ENCODE measurements around the gene COL1A2. TPM values are rescaled to one million over a fixed set of nuclear protein-coding genes. Genes with fewer than 3 reads are reported as not detected.

Gene COL1A2
- total and polyA plus RNA-seq, 2 experiments from 2014 or later = 1,836 to 2,200 TPM

GRCh38 chr7:94441138-94441537 is 46.4 kb downstream of the COL1A2 start:
- no peaks in the 10 kb centered on the region for H3K79me2 ChIP-seq
- TF ChIP-seq CTCF (IDR thresholded peaks at IDR 0.05; ENCODE audit: poor library complexity) = no peak
- TF ChIP-seq EZH2 (IDR thresholded peaks at IDR 0.05; ENCODE audit: borderline replicate concordance) = no peak
- TF ChIP-seq EZH2phosphoT487 (IDR thresholded peaks at IDR 0.05; ENCODE audit: low read depth, severe bottlenecking, unreplicated experiment) = no peak
- peaks cover 20% of the 10 kb centered on the region for H3K4me1 ChIP-seq (ENCODE audit: insufficient read depth)
- 87% methylated on average over 3 of the region's 3 CpGs for WGBS (ENCODE audit: low lambda C conversion rate, missing lambda C conversion rate)
- no peak overlapping the region for H3K4me3 ChIP-seq
- no peaks in the 10 kb centered on the region for H3K36me3 ChIP-seq (replicated peaks; ENCODE audit: insufficient read depth, low read depth)
- no peaks in the 10 kb centered on the region for H3K27me3 ChIP-seq
- peak overlapping the region; percentile 74 for H3K27ac ChIP-seq
- H4K20me1 ChIP-seq (ENCODE audit: insufficient read depth, poor library complexity, severe bottlenecking) = no peaks in the 10 kb centered on the region
- H3K4me2 ChIP-seq = no peak overlapping the region
- no peaks in the 10 kb centered on the region for H3K9me3 ChIP-seq (ENCODE audit: low read depth)
- H3K9me2 ChIP-seq (replicated peaks; ENCODE audit: insufficient read depth) = no peaks in the 10 kb centered on the region
- DNase-seq (ENCODE audit: low spot score) = no peak
- H2AFZ ChIP-seq = no peak overlapping the region

GRCh38 chr7:94442639-94443038 is 47.9 kb downstream of the COL1A2 start:
- no peak overlapping the region for H3K4me2 ChIP-seq
- peaks cover 20% of the 10 kb centered on the region for H3K4me1 ChIP-seq (ENCODE audit: insufficient read depth)
- no peaks in the 10 kb centered on the region for H4K20me1 ChIP-seq (ENCODE audit: insufficient read depth, poor library complexity, severe bottlenecking)
- 87% methylated on average over 3 of the region's 3 CpGs for WGBS (ENCODE audit: low lambda C conversion rate, missing lambda C conversion rate)
- no peaks in the 10 kb centered on the region for H3K9me2 ChIP-seq (replicated peaks; ENCODE audit: insufficient read depth)
- H3K4me3 ChIP-seq = no peak overlapping the region
- H3K36me3 ChIP-seq (replicated peaks; ENCODE audit: insufficient read depth, low read depth) = no peaks in the 10 kb centered on the region
- no peak for TF ChIP-seq EZH2phosphoT487 (IDR thresholded peaks at IDR 0.05; ENCODE audit: low read depth, severe bottlenecking, unreplicated experiment)
- TF ChIP-seq CTCF (IDR thresholded peaks at IDR 0.05; ENCODE audit: poor library complexity) = no peak
- no peak for TF ChIP-seq EZH2 (IDR thresholded peaks at IDR 0.05; ENCODE audit: borderline replicate concordance)
- no peak overlapping the region for H3K27ac ChIP-seq
- no peaks in the 10 kb centered on the region for H3K27me3 ChIP-seq
- H3K79me2 ChIP-seq = no peaks in the 10 kb centered on the region
- DNase-seq (ENCODE audit: low spot score) = no peak
- no peak overlapping the region for H2AFZ ChIP-seq
- no peaks in the 10 kb centered on the region for H3K9me3 ChIP-seq (ENCODE audit: low read depth)

- Histone ChIP-seq H4K20me1 (ENCODE audit: insufficient read depth, poor library complexity, severe bottlenecking) (no peaks in the 10 kb centered on the region), H3K4me1 (ENCODE audit: insufficient read depth) (peaks cover 18% of the 10 kb centered on the region), H3K9me2 (replicated peaks; ENCODE audit: insufficient read depth) (no peaks in the 10 kb centered on the region), H3K4me3 (no peak overlapping the region), H2AFZ (no peak overlapping the region), H3K27ac (peak overlapping the region; percentile 48), H3K9me3 (ENCODE audit: low read depth) (no peaks in the 10 kb centered on the region), H3K79me2 (no peaks in the 10 kb centered on the region), H3K27me3 (no peaks in the 10 kb centered on the region), H3K36me3 (replicated peaks; ENCODE audit: insufficient read depth, low read depth) (no peaks in the 10 kb centered on the region), H3K4me2 (peak overlapping the region; percentile 66)
- TF ChIP-seq EZH2phosphoT487 (IDR thresholded peaks at IDR 0.05; ENCODE audit: low read depth, severe bottlenecking, unreplicated experiment) (no peak), CTCF (IDR thresholded peaks at IDR 0.05; ENCODE audit: poor library complexity) (no peak), EZH2 (IDR thresholded peaks at IDR 0.05; ENCODE audit: borderline replicate concordance) (no peak)
- DNase-seq (ENCODE audit: low spot score) = no peak
- 32% methylated on average over 2 of the region's 2 CpGs for WGBS (ENCODE audit: low lambda C conversion rate, missing lambda C conversion rate)
These were observed 50.1 kb downstream of the COL1A2 start for GRCh38 chr7:94444813-94445212.

Data from hepatocyte (in vitro differentiated cells).